NCI-H2171 (cell line): Measurements from ENCODE around the gene METTL13.
"Not testable (repeated sequence)": the region's sequence is repeated elsewhere in the genome, so short reads cannot be mapped to it uniquely, and the experiment has no call there.

Experiments
- DNase-seq: peaks from one replicate; lab custom pipeline; 2025; lab: John Stamatoyannopoulos, UW

Gene METTL13

GRCh38 chr1:171769754-171770153 lies 11.7 kb upstream of the METTL13 start:
- DNase-seq, result no peak

DNA sequence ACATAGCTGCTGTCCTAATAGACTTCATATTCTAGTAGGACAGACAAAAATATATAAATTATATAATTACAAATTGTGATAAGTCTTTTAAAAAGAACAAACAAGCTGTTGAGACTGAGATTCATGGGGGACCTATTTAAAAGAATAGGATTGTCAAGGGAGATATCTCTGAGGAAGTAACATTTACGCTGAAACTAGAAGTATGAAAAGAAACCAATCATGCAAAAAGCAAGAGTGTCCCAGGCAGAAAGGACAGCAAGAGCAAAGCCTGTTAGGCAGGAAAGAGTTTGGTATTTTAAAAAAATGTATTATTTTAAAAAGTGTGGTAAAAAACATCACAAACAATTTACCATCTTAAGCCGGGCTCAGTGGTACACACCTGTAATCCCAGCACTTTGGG lies 9.1 kb upstream of the METTL13 start:
- no peak for DNase-seq

GRCh38 chr1:171780583-171781175 lies 781 bp upstream of the METTL13 start:
- peak; percentile 12 for DNase-seq

GRCh38 chr1:171783816-171784530 lies 2.5 kb downstream of the METTL13 start:
- no peak for DNase-seq

GRCh38 chr1:171784784-171785183 lies 3.3 kb downstream of the METTL13 start:
- DNase-seq, result no peak

- DNase-seq, result no peak
Observed at GRCh38 chr1:171785766-171786165, 4.3 kb downstream of the METTL13 start.

DNA sequence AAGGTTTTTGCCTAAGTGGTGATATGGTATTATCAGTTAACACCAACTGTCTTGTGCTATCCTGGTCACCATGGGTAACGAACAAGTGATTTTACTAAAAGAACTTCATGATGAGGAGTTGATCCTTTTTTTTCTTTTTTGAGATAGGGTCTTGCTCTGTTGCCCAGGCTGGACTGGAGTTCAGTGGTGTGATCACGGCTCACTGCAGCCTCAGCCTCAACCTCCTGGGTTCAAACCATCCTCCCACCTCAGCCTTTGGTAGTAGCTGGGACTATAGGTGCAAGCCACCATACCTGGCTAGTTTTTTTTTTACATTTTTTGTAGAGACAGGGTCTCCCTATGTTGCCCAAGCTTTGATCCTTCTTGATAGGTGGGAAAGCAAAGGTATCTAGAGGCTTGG lies 5.1 kb downstream of the METTL13 start:
- no peak for DNase-seq

GRCh38 chr1:171787686-171788480 lies 6.4 kb downstream of the METTL13 start:
- DNase-seq, result no peak

GRCh38 chr1:171788696-171789095 lies 7.2 kb downstream of the METTL13 start:
- DNase-seq, result no peak

DNA sequence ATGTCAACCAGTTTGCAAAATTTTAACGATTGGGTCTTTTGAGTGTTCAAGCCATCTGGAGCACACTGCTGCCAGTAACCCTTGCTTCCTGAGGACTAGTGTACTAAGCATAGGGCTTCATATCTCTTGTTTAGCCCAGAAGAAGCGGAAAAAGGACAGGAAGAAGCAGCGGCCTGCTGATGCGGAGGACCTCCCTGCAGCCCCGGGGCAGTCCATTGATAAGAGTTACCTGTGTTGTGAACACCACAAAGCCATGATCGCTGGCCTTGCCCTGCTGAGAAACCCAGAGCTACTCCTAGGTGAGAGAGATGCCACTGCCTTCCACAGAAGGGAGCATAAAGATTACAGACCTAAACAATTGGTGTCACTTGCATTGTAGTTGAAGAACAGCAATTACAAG lies 8.9 kb downstream of the METTL13 start:
- DNase-seq, result no peak

DNA sequence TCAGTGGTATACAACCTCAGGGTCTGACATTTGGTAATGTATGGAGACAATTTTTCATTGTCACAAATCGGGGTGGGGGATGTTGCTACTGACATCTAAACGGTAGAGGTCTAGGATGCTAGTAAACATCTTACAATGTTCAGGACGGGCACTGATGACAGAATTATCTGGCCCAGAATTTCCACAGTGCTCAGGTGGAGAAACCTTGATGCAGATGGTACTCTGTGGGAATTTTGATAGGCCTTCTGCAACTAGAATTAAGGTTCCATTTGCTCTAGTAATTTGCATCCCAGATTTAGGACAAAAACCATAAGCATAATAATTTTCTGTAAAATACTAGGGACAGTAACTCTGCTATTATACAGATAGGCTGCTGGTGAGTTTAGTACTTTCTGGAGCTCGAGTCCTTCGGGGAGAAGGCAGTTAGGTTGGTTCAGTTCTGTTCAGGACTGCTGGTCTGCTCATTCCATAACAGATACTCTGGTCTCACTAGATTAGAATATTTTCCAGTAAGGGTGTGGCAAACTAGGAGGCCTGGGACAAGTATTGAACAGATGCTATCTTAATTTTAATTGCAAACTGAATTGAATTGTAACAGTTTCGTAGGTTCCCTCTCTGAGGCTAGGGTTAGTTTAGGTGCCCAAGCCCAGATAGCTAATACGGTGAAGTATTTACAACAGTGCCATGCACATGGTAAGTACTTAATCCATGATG lies 11.4 kb downstream of the METTL13 start:
- DNase-seq, result no peak

DNA sequence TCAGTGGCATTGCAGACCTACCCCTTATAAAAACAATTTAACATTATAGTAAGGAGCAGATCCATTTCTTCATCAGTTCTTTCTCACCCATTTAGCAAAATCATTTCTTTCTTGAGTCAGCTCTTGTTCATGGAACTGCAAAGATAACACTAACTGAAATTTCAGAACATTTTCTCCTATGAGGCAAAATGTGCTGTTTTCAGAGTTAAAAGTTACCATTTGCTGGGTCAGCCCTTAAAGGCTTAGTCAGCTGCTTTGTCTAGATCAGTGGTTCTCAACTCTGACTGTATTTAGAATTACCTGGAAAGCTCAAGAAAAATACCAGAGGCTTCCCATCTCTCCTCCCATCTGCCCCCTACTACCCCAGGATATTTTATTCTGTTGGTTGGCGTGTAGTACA lies 12.2 kb downstream of the METTL13 start:
- DNase-seq, result no peak

DNA sequence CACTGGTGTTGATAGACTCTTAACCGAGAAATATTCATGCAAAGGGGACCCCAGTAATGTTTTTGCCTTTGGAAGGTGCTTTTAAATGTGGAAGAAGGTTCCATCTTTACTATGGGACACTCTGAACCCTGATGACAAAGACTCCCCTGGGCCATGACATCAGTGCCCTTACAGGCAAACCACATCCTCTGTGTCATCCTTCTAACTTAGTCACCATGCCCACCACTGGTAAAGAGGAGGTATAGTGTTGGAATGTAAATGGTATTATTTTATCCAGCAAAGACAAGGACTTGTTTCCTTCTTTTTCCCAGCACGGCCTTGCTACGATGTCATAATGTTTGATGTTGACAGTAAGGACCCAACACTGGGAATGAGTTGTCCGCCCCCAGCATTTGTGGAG lies 12.6 kb downstream of the METTL13 start:
- DNase-seq, result no peak

DNA sequence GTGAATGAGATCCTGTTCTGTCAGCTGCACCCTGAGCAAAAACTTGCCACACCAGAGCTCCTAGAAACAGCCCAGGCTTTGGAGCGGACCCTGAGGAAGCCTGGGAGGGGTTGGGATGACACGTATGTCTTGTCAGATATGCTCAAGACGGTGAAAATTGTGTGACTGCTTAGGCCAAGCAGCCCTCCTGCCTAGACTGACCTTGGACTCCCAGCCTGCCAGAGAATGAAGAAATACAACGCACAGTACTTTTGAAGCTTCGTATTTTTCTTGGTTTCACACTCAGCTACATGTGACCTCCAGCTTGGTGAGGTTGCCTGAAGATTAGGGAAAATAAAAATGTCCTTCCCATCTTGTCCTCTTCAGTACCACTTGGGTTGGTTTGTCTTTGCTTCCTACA lies 15.1 kb downstream of the METTL13 start:
- no peak for DNase-seq

DNA sequence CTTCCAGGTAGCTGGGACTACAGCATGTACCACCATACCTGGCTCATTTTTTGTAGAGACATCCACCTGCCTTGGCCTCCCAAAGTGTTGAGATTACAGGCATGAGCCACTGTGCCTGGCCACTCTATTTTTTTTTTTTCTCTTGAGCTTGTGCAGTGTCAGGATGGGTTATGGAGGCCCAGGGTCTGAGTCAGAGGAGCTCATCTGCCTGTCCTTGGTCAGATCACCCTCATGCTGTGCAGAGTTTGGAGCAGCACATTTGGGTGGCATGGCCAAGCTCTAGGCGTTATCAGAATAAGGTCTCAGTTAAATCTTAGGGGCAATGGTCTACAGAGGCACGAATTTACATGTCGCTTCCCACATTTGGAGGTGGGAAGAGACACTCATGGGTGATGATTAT lies 16.9 kb downstream of the METTL13 start:
- DNase-seq, result no peak

DNA sequence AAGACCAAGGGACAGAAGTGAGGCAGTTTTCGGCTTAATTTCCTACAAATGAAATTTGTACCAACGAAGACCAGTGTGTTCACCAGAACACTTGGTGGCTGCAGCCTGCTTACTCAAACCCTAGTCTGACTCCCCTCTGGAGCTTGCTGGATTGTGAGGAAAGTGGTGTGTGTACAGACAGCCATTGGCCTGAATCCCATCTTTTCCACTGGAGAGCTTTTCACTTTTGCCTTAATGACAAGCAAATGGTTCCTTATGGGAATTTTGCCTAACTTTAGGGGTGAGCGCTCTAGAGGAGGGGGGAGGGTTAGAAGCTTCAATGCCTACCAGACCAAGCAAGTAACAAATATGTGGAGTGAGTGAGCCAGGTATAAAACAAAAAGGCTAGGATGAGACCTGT lies 17.3 kb downstream of the METTL13 start:
- no peak for DNase-seq

- no peak for DNase-seq
Observed at GRCh38 chr1:171799166-171799565, 17.7 kb downstream of the METTL13 start.

DNA sequence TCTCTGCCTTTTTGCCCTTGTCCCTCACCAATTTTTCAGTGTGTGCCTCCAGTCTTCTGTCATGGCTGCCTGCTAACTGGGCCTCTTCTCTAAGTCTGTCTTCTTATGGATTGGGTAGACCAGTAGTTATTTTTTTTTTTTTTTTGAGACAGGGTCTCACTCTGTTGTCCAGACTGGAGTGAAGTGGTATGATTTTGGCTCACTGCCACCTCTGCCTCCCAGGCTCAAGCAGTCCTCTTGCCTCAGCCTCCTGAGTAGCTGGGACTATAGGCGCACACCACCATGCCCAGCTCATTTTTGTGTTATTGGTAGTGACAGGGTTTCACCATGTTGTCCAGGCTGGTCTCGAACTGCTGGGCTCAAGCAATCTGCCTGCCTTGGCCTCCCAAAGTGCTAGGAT lies 18.2 kb downstream of the METTL13 start:
- not testable (repeated sequence) for DNase-seq

DNA sequence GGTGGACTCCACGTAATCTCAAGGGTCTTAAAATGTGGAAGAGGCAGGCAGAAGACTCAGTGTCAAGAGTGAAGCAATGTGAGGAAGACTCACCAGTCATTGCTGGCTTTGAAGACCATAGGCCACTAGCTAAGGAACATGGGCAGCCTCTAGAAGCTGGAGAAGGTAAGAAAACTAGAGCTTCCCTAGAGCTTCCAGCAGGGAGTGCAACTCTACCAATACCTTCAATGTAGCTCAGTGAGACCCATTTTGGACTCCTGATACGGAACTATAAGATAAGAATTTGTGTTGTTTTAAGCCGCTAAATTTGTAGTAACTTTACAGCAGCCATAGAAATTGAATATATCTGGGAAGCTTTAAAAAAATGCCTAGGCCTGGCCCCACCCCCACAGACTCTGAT lies 18.9 kb downstream of the METTL13 start:
- DNase-seq, result no peak

GRCh38 chr1:171800851-171801250 lies 19.4 kb downstream of the METTL13 start:
- DNase-seq, result no peak

GRCh38 chr1:171801487-171801891 lies 20.0 kb downstream of the METTL13 start:
- DNase-seq, result peak; percentile 23

- DNase-seq, result no peak
Observed at GRCh38 chr1:171802207-171802606, 20.7 kb downstream of the METTL13 start.

GRCh38 chr1:171803045-171803444 lies 21.6 kb downstream of the METTL13 start:
- DNase-seq, result no peak
